Activated T-helper 1 cell treated with anti-CD3 and anti-CD28 coated beads, Interleukin-12 subunit alpha, Interleukin-12 subunit beta, Interleukin-2, Interleukin-4 antibody, amounts not matched to agents 30 ng/mL and 10 ng/mL and 1 ng/mL, durations not matched to agents 14 hours and 24 hours and 36 hours (primary cell): ENCODE data around the gene PDCD2L. TPM values are rescaled to one million over a fixed set of nuclear protein-coding genes. Genes with fewer than 3 reads are reported as not detected.
A peak's percentile ranks its signal among the peaks of the same experiment; 100 is the strongest.
"Not testable (repeated sequence)": the region's sequence is repeated elsewhere in the genome, so short reads cannot be mapped to it uniquely, and the experiment has no call there.

Experiments used
- DNase-seq: peaks from one replicate; pipeline ENCODE4 v3.0.0; 2021; ENCODE audit warnings: low spot score
- H3K27ac Mint-ChIP-seq: one replicate; pipeline ENCODE4 v1.8.0; 2021; ENCODE audit warnings: mild to moderate bottlenecking, mixed read lengths
- H3K27me3 Mint-ChIP-seq: one replicate; pipeline ENCODE4 v1.8.0; 2022; ENCODE audit warnings: mild to moderate bottlenecking, moderate library complexity, mixed read lengths; ENCODE audit not compliant: insufficient read depth
- H3K36me3 Mint-ChIP-seq: one replicate; pipeline ENCODE4 v1.8.0; 2021; ENCODE audit warnings: low read depth, mixed read lengths
- H3K4me1 Mint-ChIP-seq: one replicate; pipeline ENCODE4 v1.8.0; 2021; ENCODE audit warnings: low read depth, mixed read lengths
- H3K4me3 Mint-ChIP-seq: one replicate; pipeline ENCODE4 v1.8.0; 2021; ENCODE audit warnings: mild to moderate bottlenecking, moderate library complexity, mixed read lengths
- H3K9me3 Mint-ChIP-seq: one replicate; pipeline ENCODE4 v1.8.0; 2021; ENCODE audit warnings: mixed read lengths
- intact Hi-C: fragments of 100-400 bp; cut with micrococcal nuclease; formaldehyde crosslinking; loops from one replicate; pipeline ENCODE4 v1.15.1; 2024
- total RNA-seq: library from RNA; stranded (reverse); gene quantifications from 2 replicates; pipeline ENCODE4 v1.2.3, GENCODE V29; 2022

The PDCD2L gene
- total RNA-seq, 1 donor from 2014 or later: 52.3 TPM

- Mint-ChIP-seq H3K27ac (peak overlapping the region; percentile 95), H3K4me1 (peaks cover 46% of the 10 kb centered on the region), H3K4me3 (peak overlapping the region; percentile 100), H3K9me3 (no peaks in the 10 kb centered on the region), H3K36me3 (peaks cover 50% of the 10 kb centered on the region), H3K27me3 (no peaks in the 10 kb centered on the region)
- DNase-seq: no peak
- intact Hi-C loops: loop anchor here (1.0 to 2.0 kb wide), 3 partner anchors 15 to 63 kb away; partner anchors contain the start of genes PDCD2L and UBA2
These were observed 38.5 kb upstream of the PDCD2L start for GRCh38 chr19:34365463-34366401.

- Mint-ChIP-seq H3K27me3 (no peaks in the 10 kb centered on the region), H3K4me3 (peak overlapping the region; percentile 100), H3K27ac (peak overlapping the region; percentile 95), H3K36me3 (peaks cover 56% of the 10 kb centered on the region), H3K4me1 (peaks cover 54% of the 10 kb centered on the region), H3K9me3 (no peaks in the 10 kb centered on the region)
- intact Hi-C loops: no loop called here
- no peak for DNase-seq
These were observed 37.2 kb upstream of the PDCD2L start for GRCh38 chr19:34366738-34367623.

- DNase-seq: no peak
- peaks cover 50% of the 10 kb centered on the region for H3K4me1 Mint-ChIP-seq
- H3K27ac Mint-ChIP-seq: peak overlapping the region; percentile 71
- intact Hi-C loops: no loop called here
- no peaks in the 10 kb centered on the region for H3K9me3 Mint-ChIP-seq
- peaks cover 56% of the 10 kb centered on the region for H3K36me3 Mint-ChIP-seq
- H3K27me3 Mint-ChIP-seq: no peaks in the 10 kb centered on the region
- peak overlapping the region; percentile 100 for H3K4me3 Mint-ChIP-seq
These were observed 36.6 kb upstream of the PDCD2L start for GRCh38 chr19:34367624-34367957.

GRCh38 chr19:34368338-34368737 is 35.9 kb upstream of the PDCD2L start:
- Mint-ChIP-seq H3K4me3 (peak overlapping the region; percentile 100), H3K36me3 (peaks cover 56% of the 10 kb centered on the region), H3K4me1 (peaks cover 43% of the 10 kb centered on the region), H3K27me3 (no peaks in the 10 kb centered on the region), H3K9me3 (no peaks in the 10 kb centered on the region), H3K27ac (peak overlapping the region; percentile 42)
- intact Hi-C loops: no loop called here
- no peak for DNase-seq

- peaks cover 61% of the 10 kb centered on the region for H3K36me3 Mint-ChIP-seq
- H3K27ac Mint-ChIP-seq, intact Hi-C loops, H3K27me3 Mint-ChIP-seq, DNase-seq, H3K9me3 Mint-ChIP-seq: not testable (repeated sequence)
- H3K4me3 Mint-ChIP-seq: peak overlapping the region; percentile 15
- peaks cover 49% of the 10 kb centered on the region for H3K4me1 Mint-ChIP-seq
These were observed 35.0 kb upstream of the PDCD2L start for GRCh38 chr19:34369166-34369565.

- intact Hi-C loops: no loop called here
- DNase-seq: no peak
- Mint-ChIP-seq H3K9me3 (no peaks in the 10 kb centered on the region), H3K36me3 (peaks cover 64% of the 10 kb centered on the region), H3K27ac (no peak overlapping the region), H3K27me3 (no peaks in the 10 kb centered on the region), H3K4me3 (no peak overlapping the region), H3K4me1 (peaks cover 46% of the 10 kb centered on the region)
These were observed 34.1 kb upstream of the PDCD2L start for GRCh38 chr19:34370117-34370516.

GRCh38 chr19:34370983-34371382 is 33.2 kb upstream of the PDCD2L start:
- intact Hi-C loops: no loop called here
- Mint-ChIP-seq H3K9me3 (no peaks in the 10 kb centered on the region), H3K4me3 (peak overlapping the region; percentile 15), H3K27ac (peak overlapping the region; percentile 2), H3K27me3 (no peaks in the 10 kb centered on the region), H3K4me1 (peaks cover 49% of the 10 kb centered on the region), H3K36me3 (peaks cover 68% of the 10 kb centered on the region)
- no peak for DNase-seq

GRCh38 chr19:34373601-34374288 is 30.5 kb upstream of the PDCD2L start:
- H3K4me3 Mint-ChIP-seq: no peak overlapping the region
- no peaks in the 10 kb centered on the region for H3K9me3 Mint-ChIP-seq
- peaks cover 51% of the 10 kb centered on the region for H3K36me3 Mint-ChIP-seq
- H3K27me3 Mint-ChIP-seq: no peaks in the 10 kb centered on the region
- DNase-seq: no peak
- peaks cover 25% of the 10 kb centered on the region for H3K4me1 Mint-ChIP-seq
- intact Hi-C loops: no loop called here
- peak overlapping the region; percentile 35 for H3K27ac Mint-ChIP-seq

GRCh38 chr19:34375598-34375997 is 28.6 kb upstream of the PDCD2L start:
- H3K9me3 Mint-ChIP-seq: no peaks in the 10 kb centered on the region
- peaks cover 25% of the 10 kb centered on the region for H3K4me1 Mint-ChIP-seq
- no peak overlapping the region for H3K4me3 Mint-ChIP-seq
- intact Hi-C loops: no loop called here
- H3K36me3 Mint-ChIP-seq: peaks cover 46% of the 10 kb centered on the region
- H3K27ac Mint-ChIP-seq: peak overlapping the region; percentile 52
- H3K27me3 Mint-ChIP-seq: no peaks in the 10 kb centered on the region
- DNase-seq: no peak

- no peak for DNase-seq
- H3K27me3 Mint-ChIP-seq: no peaks in the 10 kb centered on the region
- H3K27ac Mint-ChIP-seq: no peak overlapping the region
- H3K4me1 Mint-ChIP-seq: peaks cover 6% of the 10 kb centered on the region
- no peak overlapping the region for H3K4me3 Mint-ChIP-seq
- H3K36me3 Mint-ChIP-seq: peaks cover 62% of the 10 kb centered on the region
- no peaks in the 10 kb centered on the region for H3K9me3 Mint-ChIP-seq
- intact Hi-C loops: no loop called here
These were observed 23.5 kb upstream of the PDCD2L start for GRCh38 chr19:34380639-34381241.

GRCh38 chr19:34381399-34382251 is 22.6 kb upstream of the PDCD2L start:
- Mint-ChIP-seq H3K4me3 (no peak overlapping the region), H3K27ac (no peak overlapping the region), H3K27me3 (no peaks in the 10 kb centered on the region), H3K4me1 (peaks cover 5% of the 10 kb centered on the region), H3K36me3 (peaks cover 66% of the 10 kb centered on the region), H3K9me3 (no peaks in the 10 kb centered on the region)
- intact Hi-C loops: no loop called here
- DNase-seq: no peak
